MM.1S (cell line): Measurements from ENCODE around the gene AKR1C3.
"Not testable (repeated sequence)": the region's sequence is repeated elsewhere in the genome, so short reads cannot be mapped to it uniquely, and the experiment has no call there.

Experiments used
- DNase-seq: peaks from one replicate; pipeline ENCODE4 v3.0.0-alpha.2; 2015
- H2AFZ ChIP-seq: fragments of 300-600 bp; sonication (generic); 2 replicates; pipeline ENCODE4 v1.6.0; 2016; ENCODE audit warnings: antibody characterized with exemption, low read length
- H3F3A ChIP-seq: fragments of 300-600 bp; sonication (generic); 2 replicates; pipeline ENCODE4 v1.6.1; 2016; ENCODE audit warnings: mild to moderate bottlenecking, antibody characterized with exemption, low read length, moderate library complexity, mixed read lengths; ENCODE audit not compliant: insufficient read depth
- H3K27ac ChIP-seq: fragments of 300-600 bp; sonication (generic); 2 replicates; pipeline ENCODE4 v1.5.1; 2016; ENCODE audit warnings: mild to moderate bottlenecking, low read length
- H3K27me3 ChIP-seq: fragments of 300-600 bp; sonication (generic); replicated peaks from 2 replicates; pipeline ENCODE4 v1.6.0; 2016; ENCODE audit warnings: low read length; ENCODE audit not compliant: insufficient read depth
- H3K36me3 ChIP-seq: fragments of 300-600 bp; sonication (generic); replicated peaks from 2 replicates; pipeline ENCODE4 v1.6.1; 2016; ENCODE audit warnings: mild to moderate bottlenecking, low read length, mixed read lengths; ENCODE audit not compliant: insufficient read depth
- H3K4me1 ChIP-seq: fragments of 300-600 bp; sonication (generic); 2 replicates; pipeline ENCODE4 v1.6.1; 2016; ENCODE audit warnings: low read length, mixed read lengths
- H3K4me2 ChIP-seq: fragments of 300-600 bp; sonication (generic); 2 replicates; pipeline ENCODE4 v1.6.0; 2016; ENCODE audit warnings: low read depth, low read length
- H3K4me3 ChIP-seq: fragments of 300-600 bp; sonication (generic); 2 replicates; pipeline ENCODE4 v1.5.1; 2016; ENCODE audit warnings: low read length, mixed read lengths
- H3K79me2 ChIP-seq: fragments of 300-600 bp; sonication (generic); 2 replicates; pipeline ENCODE4 v1.6.1; 2016; ENCODE audit warnings: mixed run types, low read length, mixed read lengths
- H3K9ac ChIP-seq: fragments of 300-600 bp; sonication (generic); 2 replicates; pipeline ENCODE4 v1.6.1; 2016; ENCODE audit warnings: low read length, mixed read lengths
- H3K9me2 ChIP-seq: fragments of 300-600 bp; sonication (generic); replicated peaks from 2 replicates; pipeline ENCODE4 v1.6.1; 2016; ENCODE audit warnings: mild to moderate bottlenecking, low read length, mixed read lengths; ENCODE audit not compliant: insufficient read depth
- H3K9me3 ChIP-seq: fragments of 300-600 bp; sonication (generic); replicated peaks from 2 replicates; pipeline ENCODE4 v1.6.1; 2016; ENCODE audit warnings: mild to moderate bottlenecking, low read length, mixed read lengths; ENCODE audit not compliant: insufficient read depth
- H4K20me1 ChIP-seq: fragments of 300-600 bp; sonication (generic); 2 replicates; pipeline ENCODE4 v1.6.1; 2016; ENCODE audit warnings: mild to moderate bottlenecking, low read length, moderate library complexity, mixed read lengths; ENCODE audit not compliant: insufficient read depth
- EZH2 ChIP-seq: fragments of 300-600 bp; sonication (generic); optimal IDR thresholded peaks from 2 replicates; pipeline ENCODE3; 2017; ENCODE audit warnings: low read depth, mild to moderate bottlenecking, antibody characterized with exemption, low read length, mixed read lengths
- EZH2phosphoT487 ChIP-seq: fragments of 300-600 bp; sonication (generic); IDR thresholded peaks from 2 replicates; pipeline ENCODE4 v1.6.1; 2018; ENCODE audit warnings: antibody characterized with exemption, low read length
- TF ChIP-seq, protein P1 (sequence below): fragments of 300-600 bp; sonication (generic); IDR thresholded peaks from 2 replicates; pipeline ENCODE4 v1.5.1; 2016; ENCODE audit warnings: antibody characterized with exemption, low read length, mixed read lengths

AKR1C3 gene

DNA sequence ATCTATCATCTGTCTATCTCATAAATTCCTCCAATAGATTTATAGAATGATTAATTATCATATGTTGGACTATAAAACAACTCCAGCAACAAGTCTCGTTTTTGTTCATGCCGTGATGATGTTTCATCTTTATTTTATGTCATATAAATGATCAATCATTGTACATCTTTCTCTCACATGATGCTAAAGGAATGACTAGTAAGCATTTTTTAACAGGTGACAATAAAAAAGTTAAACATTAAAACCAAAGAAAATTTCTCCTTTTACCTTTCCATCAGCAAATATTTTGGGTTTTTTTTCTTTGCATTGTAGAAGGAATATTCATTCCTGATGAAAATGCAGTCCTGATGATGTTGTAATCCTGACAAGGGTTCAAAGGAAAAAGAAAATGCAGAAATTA lies 41.4 kb downstream of the AKR1C3 start:
- Histone ChIP-seq H3K4me2 (no peak overlapping the region), H3K27ac (no peak overlapping the region), H3K27me3 (no peaks in the 10 kb centered on the region), H3K79me2 (no peaks in the 10 kb centered on the region), H2AFZ (no peak overlapping the region), H3K9me2 (no peaks in the 10 kb centered on the region), H3K4me1 (no peaks in the 10 kb centered on the region), H4K20me1 (no peaks in the 10 kb centered on the region), H3K36me3 (no peaks in the 10 kb centered on the region), H3F3A (no peaks in the 10 kb centered on the region), H3K9ac (no peak overlapping the region), H3K4me3 (no peak overlapping the region), H3K9me3 (no peaks in the 10 kb centered on the region)
- TF ChIP-seq EZH2phosphoT487, result no peak
- TF ChIP-seq, protein P1, sequence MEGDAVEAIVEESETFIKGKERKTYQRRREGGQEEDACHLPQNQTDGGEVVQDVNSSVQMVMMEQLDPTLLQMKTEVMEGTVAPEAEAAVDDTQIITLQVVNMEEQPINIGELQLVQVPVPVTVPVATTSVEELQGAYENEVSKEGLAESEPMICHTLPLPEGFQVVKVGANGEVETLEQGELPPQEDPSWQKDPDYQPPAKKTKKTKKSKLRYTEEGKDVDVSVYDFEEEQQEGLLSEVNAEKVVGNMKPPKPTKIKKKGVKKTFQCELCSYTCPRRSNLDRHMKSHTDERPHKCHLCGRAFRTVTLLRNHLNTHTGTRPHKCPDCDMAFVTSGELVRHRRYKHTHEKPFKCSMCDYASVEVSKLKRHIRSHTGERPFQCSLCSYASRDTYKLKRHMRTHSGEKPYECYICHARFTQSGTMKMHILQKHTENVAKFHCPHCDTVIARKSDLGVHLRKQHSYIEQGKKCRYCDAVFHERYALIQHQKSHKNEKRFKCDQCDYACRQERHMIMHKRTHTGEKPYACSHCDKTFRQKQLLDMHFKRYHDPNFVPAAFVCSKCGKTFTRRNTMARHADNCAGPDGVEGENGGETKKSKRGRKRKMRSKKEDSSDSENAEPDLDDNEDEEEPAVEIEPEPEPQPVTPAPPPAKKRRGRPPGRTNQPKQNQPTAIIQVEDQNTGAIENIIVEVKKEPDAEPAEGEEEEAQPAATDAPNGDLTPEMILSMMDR, result no peak
- TF ChIP-seq EZH2, result no peak
- DNase-seq, result no peak

GRCh38 chr10:5136468-5137087 lies 42.4 kb downstream of the AKR1C3 start:
- Histone ChIP-seq H3K9ac (no peak overlapping the region), H3K27me3 (no peaks in the 10 kb centered on the region), H3F3A (no peaks in the 10 kb centered on the region), H3K27ac (no peak overlapping the region), H3K4me3 (no peak overlapping the region), H3K79me2 (no peaks in the 10 kb centered on the region), H3K4me2 (no peak overlapping the region), H3K36me3 (no peaks in the 10 kb centered on the region), H3K4me1 (no peaks in the 10 kb centered on the region), H4K20me1 (no peaks in the 10 kb centered on the region), H3K9me3 (no peaks in the 10 kb centered on the region), H3K9me2 (no peaks in the 10 kb centered on the region), H2AFZ (no peak overlapping the region)
- DNase-seq, result no peak
- TF ChIP-seq EZH2 (no peak), EZH2phosphoT487 (no peak)
- TF ChIP-seq, protein P1, result no peak

- H3K79me2 ChIP-seq, H3F3A ChIP-seq, H3K9ac ChIP-seq, H3K4me2 ChIP-seq, H3K9me2 ChIP-seq, H3K4me1 ChIP-seq, H3K27ac ChIP-seq, H4K20me1 ChIP-seq, H3K36me3 ChIP-seq, H3K4me3 ChIP-seq, H3K27me3 ChIP-seq, DNase-seq, H2AFZ ChIP-seq, H3K9me3 ChIP-seq: not testable (repeated sequence)
These were observed 43.5 kb downstream of the AKR1C3 start for GRCh38 chr10:5137699-5138098.

GRCh38 chr10:5142199-5142598 lies 48.0 kb downstream of the AKR1C3 start:
- Histone ChIP-seq H4K20me1 (no peaks in the 10 kb centered on the region), H3K27me3 (no peaks in the 10 kb centered on the region), H3K4me2 (no peak overlapping the region), H3K9me2 (no peaks in the 10 kb centered on the region), H3K79me2 (no peaks in the 10 kb centered on the region), H3K4me1 (no peaks in the 10 kb centered on the region), H3F3A (no peaks in the 10 kb centered on the region), H3K9me3 (no peaks in the 10 kb centered on the region), H2AFZ (no peak overlapping the region), H3K9ac (no peak overlapping the region), H3K27ac (no peak overlapping the region), H3K4me3 (no peak overlapping the region), H3K36me3 (no peaks in the 10 kb centered on the region)
- TF ChIP-seq EZH2phosphoT487 (no peak), EZH2 (no peak)
- TF ChIP-seq, protein P1, result no peak
- no peak for DNase-seq
